T1000 (cell line): ENCODE results near the gene KPNA1.

ENCODE experiments used
- DNase-seq: peaks from one replicate; lab custom pipeline; 2025; ENCODE audit warnings: mixed read lengths; lab: John Stamatoyannopoulos, UW

KPNA1 gene

DNA sequence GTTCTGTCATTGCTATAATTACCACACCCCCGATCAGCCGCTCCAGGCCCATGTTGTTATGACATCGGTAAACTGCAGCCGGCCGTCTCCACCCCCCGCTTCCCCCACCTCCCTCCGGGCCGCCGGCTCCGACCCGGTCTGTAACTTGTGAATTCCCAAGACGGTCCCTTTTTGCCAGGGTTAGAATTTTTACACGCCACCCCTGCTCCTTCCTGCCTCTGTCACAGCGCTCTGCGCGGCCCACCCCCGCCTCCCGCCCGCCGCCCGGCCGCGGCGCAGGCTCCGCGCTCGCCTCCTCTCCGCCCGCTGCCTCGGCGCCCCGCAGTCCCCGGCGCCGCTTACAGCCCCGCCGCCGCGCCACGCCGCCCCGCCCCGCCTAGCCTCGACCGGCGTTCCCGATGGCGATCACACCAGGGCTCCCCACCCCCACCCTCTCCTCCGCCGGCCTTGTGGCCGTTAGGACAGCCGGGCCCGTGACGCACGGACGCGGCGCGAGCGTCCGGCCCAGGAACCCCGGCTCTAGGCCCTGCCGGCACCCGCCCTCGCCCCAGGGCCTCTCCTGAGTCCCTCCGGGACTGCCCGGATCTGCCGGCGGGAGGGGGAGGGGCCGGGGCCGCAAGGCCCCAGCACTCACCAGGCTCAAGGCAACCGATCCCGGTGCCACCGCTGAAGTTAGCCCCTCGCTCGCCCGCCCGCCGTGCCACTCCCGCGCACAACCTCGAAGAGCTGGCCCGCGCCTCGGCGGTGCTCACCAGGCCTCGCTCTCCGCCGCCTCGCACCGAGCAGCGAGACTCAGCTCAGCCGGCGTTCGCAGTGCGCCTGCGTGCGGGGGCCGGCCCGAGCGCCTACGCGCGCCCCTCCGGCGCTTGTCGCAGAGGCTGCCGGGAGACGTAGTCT lies at the start of gene KPNA1:
Gene KPNA1 (minus strand): TSS at position 817 of the 897 bp plus-strand sequence. CDS start 18,374 bp downstream, outside the sequence.
- peak; percentile 88 for DNase-seq

DNA sequence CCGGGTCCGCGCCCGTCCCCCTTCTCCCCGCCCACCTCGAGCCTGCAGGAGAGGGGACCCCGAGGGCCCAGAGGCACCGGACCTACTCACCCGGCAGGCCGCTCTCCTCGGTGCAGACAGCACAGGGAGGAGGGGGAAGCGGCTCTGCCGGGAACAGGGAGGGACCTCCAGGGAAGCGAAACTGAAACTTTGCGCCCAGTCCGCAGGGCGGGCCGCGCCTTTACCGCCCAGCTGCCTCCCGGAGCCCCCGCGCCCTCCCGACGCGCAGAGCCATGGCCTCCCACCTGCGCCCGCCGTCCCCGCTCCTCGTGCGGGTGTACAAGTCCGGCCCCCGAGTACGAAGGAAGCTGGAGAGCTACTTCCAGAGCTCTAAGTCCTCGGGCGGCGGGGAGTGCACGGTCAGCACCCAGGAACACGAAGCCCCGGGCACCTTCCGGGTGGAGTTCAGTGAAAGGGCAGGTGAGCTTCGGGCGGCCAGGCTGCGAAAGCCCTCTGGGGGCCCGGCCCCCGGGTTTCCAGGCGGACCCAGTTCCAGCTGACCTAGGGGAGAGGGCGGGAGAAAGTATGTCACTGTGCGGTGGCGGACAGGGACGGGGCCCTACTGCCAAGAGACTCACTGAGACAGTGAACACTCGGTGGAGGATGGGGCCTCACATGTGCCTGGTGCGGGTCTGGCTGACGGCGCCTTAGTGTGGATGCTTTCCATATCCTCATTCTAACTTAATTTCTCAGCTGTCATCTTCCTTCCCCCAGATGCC lies 49.6 kb upstream of the KPNA1 start, which contains the start of the genes DTX3L and PARP9:
Gene DTX3L (plus strand): TSS at position 184 of the 758 bp plus-strand sequence. CDS start 89 bp downstream, at position 273.
Gene PARP9 (minus strand): TSS at position 146 of the 758 bp plus-strand sequence. CDS start 4,680 bp downstream, outside the sequence.
- DNase-seq: peak; percentile 45

DNA sequence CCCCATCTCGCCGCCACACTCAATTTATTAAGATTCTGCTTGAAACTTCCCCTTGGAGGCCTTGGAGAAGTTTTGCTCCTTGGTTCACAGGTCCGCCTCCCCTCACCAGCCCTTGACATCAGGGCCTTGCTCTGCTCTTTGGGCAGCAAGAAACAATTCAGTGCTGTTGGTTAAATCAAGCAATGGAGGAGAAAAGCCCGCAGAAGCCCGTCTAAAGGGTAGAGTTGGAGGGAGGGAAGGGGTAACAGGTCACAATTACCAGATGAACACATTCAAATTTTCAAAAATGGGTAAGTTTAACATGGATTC lies 48.9 kb upstream of the KPNA1 start:
- no peak for DNase-seq

DNA sequence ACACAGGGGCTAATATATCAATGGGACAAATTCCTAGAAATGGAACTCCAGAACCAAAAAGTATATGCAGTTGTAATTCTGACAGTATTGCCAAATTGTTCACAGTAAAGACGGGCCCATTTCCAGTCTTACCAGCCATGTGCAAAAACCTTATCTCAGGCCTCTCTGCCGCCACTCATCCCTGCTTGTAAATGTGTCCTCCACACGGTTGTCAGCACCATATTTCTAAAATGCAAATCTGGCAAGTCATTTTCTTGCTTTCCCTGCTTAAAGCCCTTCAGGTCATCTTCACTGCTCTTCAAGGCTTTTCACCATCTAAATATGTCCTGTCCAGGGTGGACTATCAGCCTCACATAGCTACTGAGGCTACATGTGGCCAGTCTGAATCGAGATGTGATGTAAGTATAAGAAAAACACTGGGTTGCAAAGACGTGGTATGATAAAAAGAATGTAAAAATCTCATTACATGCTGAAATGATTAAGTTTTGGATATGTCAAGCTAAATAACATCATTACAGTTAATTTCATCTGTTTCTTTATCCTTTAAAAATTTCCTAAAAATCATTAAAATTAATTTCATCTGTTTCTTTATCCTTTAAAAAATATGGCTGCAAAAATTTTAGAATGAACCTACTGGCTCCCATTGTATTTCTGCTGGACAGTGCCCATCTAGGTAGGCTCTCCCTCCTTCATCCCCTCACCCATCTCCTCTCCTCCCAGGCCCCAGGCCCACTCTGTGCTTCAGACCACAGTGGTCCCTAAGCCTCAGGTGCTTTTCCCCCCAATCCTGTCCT lies 48.4 kb upstream of the KPNA1 start:
- DNase-seq: no peak

DNA sequence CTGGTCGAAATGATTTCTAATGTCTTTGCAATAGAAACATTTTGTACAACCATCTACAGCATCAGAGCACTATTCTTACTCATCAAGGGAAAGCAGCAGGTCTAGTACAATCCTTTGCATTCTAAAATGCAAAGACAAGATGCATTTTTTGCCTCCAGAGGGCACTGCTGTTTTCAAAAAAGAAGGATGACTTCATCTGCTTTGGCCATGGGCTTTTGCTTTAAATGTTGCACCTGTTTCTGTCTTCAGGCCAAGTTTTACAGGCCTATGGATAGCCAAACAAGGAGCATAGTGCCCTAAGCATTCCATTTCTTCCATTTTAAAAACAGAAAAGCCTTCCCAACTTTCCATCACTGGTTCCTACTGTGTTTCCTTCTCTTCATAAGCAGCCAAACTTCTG lies 45.9 kb upstream of the KPNA1 start:
- no peak for DNase-seq

DNA sequence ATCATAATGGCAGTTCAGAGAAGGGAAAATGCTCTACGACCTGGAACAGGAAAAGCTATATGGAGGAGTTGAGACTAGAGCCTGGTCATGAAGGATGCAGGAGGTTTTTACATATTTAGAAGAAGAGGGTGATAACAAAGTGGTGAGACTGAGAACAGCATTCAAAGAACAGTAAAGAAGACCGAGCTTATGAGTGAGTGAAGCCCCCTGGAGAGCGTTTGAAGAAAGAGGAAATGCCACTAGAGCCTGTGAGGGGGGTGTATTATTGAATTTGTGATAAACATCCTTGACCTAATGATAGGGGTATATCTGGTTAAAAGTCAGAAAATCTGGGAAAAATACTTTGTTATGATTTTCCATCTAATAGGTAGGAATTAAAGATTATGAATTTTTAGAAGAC lies 45.2 kb upstream of the KPNA1 start:
- no peak for DNase-seq

DNA sequence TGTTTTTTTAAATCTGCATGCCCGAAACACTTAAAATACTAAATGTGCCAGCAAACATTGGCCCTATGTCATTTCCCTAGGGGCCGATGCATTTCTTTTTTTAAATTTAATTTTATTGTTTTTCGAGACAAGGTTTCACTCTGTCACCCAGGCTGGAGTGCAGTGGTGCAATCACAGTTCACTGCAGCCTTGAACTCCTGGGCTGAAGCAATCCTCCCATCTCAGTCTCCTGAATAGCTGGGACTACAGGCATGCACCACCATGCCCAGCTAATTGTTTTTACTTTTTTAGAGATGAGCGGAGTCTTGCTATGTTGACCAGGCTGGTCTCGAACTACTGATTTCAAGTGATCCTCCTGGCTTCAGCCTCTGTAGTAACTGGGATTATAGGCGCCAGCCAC lies 43.9 kb upstream of the KPNA1 start:
- DNase-seq: no peak

DNA sequence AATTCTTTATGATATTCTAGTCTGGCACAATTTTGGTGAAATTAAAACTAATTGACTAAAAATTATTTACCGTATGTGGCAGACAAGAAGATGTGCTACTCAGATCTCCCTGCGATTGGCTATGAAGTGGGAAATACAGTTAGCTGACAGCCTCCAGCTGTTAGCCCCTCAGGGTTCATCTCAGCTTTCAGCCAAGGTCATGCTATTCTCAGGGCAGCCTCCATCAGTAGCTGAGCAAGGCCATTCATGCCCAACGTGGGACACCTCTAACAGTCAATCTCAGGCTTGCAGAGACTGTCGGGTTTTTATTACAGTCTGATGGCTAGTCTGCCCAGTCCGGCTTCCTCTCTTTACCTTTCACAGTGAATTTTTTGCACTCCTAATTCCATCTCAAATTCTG lies 42.6 kb upstream of the KPNA1 start:
- DNase-seq: no peak

DNA sequence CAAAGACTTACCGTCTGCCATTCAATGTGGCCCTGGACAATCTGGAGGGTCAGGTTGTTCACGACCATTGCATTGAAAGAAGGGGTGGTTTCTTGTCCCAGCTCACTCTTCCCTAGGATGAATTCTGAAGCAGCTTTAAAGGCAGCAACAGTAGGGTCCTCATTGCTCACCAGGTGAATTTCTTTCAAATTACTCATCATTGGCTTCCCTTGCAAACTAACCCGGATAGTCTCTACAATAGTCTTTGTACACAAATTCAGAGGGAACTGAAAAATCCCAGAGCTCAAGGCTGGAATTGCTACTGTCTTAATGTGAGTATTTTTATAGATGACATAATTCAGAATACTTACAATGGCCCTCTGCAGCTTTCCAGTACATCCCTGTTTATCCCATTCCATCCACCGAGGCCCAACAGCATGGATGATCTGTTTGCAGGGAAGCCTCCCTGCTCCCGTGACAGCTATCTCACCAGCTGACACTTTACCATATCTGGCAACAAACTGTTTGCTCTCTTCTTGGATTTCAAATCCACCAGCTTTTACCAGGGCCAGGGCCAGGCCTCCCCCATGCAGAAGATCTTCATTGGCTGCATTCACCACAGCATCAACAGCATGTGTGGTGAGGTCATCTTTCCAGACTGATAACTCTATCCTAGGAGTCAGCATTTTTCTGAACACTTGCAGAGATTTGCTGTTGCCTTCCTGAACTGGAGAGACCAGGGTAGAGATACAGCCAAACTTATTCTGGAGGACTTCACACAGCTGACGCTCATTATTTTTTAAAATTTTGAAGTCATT lies 40.7 kb upstream of the KPNA1 start:
- DNase-seq: no peak

DNA sequence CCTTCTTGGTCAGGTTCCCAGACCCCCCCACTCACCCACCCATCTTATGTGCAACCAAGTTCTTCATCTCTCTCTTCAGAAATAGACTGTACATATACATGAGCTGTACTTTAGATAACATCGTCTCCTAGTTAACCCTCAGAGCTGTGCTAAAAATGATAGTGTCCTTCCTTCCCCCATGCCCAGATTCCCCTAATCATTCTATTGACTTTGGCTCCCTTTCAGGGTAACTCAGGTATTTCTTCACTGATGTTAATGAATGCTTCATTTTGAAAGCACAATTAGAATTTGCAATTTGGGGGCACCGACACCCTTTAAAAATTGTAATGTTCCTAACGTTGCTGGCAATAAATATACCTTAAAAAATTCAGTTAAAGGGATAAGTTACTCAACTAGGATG lies 38.4 kb upstream of the KPNA1 start:
- DNase-seq: no peak

DNA sequence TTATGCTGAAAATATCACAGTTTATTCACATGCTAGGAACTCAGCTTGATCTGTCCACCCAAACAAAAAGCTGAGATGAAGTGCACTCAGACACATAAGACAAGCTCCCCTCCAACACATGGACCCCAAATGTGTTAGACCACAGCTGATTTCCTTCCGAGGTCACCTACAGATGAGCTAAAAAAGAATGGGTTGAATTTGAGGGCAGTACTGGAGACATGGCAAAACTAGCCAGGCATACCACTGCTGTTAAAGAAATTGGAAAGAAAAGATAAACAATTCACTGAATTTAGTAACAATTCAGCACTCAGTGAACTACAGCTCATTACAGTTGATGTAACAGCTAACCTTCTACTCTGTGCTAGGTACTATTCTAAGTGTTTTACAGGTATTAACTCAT lies 33.9 kb upstream of the KPNA1 start:
- no peak for DNase-seq

DNA sequence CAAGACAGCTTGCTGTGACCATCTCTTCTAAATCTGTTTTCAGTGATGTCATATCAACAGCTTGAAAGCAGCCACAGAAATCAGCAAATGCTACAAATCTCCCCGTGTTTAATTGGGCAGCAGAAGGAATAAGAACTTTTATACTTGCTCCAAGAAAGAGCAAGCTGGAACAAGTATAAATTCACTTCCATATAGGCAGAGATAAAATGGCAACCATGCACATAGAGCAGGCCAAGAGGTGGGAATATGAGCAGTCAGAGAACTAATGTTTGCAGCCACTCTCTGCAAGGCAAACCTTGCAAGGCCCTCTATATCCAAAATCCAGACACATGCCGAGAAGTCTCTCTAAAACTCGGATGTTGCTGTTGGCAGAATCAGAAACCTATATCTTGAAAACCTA lies 33.3 kb upstream of the KPNA1 start:
- DNase-seq: no peak

DNA sequence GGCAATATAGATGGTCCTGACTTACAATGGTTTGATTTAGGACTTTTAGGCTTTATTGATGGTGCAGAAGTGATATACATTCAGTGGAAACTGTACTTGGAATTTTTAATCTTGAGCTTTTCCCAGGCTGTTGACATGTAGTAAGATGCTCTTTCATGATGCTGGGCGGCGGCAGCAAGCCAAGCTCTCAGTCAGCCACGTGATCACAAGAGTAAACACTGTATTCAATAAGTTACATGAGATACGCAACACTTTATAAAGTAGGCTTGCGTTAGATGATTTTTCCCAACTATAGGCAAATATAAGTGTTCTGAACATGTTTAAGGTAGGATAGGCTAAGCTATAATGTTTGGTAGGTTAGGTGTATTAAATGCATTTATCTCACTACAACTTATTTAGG lies 31.4 kb upstream of the KPNA1 start:
- DNase-seq: no peak

DNA sequence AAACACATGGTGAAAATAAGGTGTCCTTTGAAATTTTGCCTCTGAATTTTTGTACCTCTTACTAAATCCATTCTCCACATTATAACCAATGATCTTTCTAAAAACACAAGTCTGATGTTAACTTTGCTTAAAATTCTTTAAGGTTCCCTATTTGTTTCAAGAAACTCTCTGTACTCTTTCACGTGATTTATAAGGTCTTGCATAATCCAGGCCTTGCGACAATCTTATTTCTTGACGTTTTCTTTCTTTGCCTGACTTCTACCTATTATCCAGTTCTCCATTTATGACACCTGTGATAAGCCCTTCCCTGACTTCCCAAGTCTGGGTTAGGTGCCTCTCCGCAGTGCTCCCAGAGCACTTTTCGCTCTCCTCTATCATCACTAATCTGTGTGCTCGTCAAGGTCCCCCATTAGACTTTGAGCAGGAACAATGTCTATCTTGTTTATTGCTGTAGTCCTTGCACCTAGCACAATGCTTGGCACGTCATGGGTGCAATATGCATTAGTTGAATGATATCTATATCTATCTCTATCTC lies 24.3 kb upstream of the KPNA1 start:
- no peak for DNase-seq

DNA sequence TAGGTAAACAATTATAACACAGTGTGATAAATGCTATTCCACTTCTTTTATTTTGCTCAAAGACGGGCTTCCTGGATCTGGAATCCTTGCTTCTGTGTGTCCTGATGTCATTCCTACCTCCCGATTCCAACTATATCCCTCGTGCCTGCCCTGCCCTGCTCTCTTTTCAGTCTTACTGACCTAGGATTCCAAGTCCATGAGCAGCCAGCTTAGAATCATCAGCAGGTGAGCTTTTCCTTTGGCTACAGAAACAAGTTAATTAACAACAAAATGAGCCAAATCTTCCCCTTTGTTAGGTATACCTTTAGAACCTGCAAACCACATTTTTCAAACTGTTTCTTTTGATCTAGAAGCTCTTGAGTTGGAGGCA lies 21.9 kb upstream of the KPNA1 start:
- DNase-seq: no peak

DNA sequence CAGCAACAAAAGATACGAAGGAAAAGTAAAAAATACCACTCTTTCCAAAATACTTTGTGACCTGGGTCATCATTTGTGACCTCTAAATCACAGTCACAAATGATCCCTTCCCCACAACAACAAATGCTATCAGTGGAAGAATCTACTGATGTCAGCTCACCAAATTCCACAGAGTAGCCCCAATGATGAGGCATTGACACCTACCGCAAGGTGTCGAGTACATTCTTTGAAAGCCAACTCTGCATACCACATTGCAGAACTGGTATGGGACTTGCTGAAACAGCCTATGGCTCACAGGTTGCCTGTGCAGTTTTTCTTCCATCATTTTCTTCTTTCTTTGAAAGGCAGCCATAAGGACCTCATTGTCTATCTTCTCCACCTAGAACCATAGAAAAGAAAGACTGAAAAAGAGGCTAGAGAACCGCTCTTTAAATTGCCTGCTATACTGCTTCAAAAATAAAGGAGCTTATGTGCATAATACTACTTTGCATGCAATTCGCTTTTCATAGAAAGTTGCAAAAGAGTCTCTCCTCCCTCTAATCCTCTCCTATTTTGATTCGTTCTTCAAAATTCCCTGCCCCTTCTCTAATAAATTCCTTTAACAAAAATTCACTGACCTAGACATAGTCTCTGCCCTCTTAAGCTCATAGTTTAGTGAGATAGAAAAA lies 21.4 kb upstream of the KPNA1 start:
- DNase-seq: no peak

DNA sequence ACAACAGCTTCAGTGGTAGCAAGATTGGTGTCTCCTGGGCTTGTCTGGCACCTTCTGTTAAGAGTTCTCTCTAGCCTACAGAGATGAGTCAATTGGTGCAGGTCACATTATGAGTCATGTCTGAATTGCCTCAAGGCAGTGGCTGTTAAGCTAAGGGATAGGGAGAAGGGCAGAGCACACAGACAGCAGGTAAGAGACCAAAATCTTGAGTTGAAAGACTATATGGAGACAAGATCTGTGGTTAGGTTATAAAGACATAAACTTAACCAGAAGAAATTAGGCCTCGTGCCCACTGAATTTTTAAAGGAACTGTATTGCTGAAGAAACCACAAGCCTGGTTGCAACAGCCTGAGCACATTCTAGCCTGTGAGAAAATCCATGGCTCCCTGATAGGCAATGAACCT lies 19.2 kb upstream of the KPNA1 start:
- peak; percentile 60 for DNase-seq

DNA sequence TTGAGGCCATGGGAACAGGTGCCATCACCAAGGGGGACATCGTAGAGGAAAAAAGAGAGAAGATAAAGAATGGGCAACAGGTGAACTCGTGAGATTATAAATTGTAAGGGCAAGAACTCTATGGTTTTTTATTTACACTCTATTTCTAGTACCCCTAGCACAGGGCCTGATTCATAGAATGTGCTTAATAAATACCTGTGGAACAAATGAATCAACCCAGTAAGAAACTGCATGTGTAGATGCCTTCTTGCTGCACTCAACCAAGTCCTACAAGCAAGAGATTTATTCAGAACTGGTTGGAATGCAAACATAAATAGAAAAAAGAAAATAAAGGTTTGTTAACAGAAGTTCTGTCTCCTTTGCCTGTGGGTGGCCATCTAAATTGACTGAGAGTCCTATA lies 18.7 kb upstream of the KPNA1 start:
- no peak for DNase-seq

DNA sequence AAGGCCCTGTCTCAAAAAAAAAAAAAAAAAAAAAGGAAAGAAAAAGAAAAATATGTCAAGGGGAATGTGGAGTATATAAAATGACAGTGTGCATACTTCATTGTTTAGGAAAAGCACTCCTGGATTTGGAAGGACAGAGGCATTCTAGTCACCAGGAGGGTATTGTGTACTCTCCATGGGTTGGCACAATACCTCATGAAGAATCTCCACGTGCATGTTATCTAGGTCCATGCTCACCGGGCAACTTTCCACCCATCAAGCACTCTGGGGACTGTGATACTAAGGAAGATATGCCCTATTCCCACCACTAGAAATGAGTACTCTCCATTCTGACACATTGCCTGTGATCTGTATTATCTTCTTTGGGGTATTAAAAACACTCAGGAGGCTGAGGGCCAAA lies 15.4 kb upstream of the KPNA1 start:
- no peak for DNase-seq

DNA sequence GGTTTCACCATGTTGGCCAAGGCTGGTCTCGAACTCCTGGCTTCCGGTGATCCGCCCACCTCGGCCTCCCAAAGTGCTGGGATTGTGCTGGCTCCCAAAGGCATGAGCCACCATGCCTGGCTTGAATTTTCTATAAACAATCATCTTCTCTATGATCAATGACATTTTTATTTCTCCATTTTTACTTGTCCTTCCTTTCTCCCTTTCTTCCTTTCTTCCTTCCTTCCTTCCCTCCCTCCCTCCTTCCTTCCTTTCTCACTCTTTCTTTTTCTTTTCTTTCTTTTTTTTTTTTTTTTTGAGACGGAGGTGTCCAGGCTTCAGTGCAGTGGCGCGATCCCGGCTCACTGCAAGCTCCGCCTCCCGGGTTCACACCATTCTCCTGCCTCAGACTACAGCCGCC lies 8.6 kb upstream of the KPNA1 start:
- no peak for DNase-seq

DNA sequence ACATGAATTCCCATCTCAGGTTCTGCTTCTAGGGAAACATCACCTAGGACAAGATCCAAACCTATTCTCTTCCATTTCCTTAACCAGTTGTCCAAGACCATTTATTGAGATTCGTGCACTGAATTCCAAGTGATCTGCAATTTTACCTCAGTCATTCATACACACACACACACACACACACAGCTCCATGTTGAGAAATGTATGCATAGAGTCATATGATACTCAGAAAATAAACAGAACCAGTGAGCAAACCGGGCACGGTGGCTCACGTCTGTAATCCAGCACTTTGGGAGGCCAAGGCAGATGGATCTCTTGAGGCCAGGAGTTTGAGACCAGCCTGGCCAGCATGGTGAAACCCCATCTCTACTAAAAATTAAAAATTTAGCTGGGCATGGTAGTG lies 6.1 kb upstream of the KPNA1 start:
- DNase-seq: no peak
